Measurements from ENCODE around the gene SLX9.

- TF ChIP-seq POLR2A (IDR thresholded peaks at IDR 0.05) (no peak), CTCF (IDR thresholded peaks at IDR 0.05) (no peak), EP300 (IDR thresholded peaks at IDR 0.05) (no peak)
Observed at GRCh38 chr21:44947930-44948331, 8.1 kb downstream of the SLX9 start.

Measured in sigmoid colon (tissue), 4 donors.